NCI-H748 (cell line): ENCODE data around the gene GIGYF1.
"Not testable (repeated sequence)": the region's sequence is repeated elsewhere in the genome, so short reads cannot be mapped to it uniquely, and the experiment has no call there.

ENCODE experiments used
- DNase-seq: peaks from one replicate; lab custom pipeline; 2025; ENCODE audit not compliant: unreplicated experiment; lab: John Stamatoyannopoulos, UW

GIGYF1 gene

DNA sequence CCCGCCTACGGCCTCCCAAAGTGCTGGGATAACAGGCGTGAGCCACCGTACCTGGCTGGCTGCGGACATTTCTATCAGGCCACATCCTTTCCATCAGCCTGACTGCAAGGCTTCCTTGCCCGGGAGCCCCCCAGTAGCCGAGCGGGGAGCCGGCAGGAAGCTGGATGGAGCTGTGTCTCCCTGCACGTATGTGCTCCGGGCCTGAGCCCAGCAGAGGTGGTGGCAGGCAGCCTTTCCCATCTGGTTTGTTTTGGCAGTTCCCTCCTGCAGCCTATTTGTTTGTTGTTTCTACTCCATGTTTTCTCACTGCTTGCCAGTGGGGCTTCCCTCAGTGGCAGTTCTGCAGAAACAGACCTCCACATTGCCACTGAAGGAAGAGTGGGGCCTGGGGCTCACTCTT lies 17.3 kb upstream of the GIGYF1 start:
- DNase-seq: no peak

DNA sequence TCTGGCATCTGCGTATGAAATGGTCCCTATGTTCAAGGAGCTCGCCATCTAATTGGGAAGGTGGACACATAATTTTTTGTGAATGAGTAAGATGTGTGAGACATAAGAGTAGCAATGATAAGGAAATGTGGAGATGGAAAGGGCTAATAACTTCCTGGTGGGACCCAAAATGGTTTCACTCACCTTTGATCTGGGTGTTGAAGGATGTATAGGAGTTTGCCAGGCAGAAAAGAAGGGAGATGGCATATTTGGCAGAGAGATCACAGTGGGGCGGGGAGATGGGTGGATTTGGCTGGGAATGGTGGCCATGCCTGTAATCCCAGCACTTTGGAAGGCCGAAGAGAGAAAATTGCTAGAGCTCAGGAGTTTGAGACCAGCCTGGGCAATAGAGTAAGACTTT lies 16.4 kb upstream of the GIGYF1 start:
- no peak for DNase-seq

DNA sequence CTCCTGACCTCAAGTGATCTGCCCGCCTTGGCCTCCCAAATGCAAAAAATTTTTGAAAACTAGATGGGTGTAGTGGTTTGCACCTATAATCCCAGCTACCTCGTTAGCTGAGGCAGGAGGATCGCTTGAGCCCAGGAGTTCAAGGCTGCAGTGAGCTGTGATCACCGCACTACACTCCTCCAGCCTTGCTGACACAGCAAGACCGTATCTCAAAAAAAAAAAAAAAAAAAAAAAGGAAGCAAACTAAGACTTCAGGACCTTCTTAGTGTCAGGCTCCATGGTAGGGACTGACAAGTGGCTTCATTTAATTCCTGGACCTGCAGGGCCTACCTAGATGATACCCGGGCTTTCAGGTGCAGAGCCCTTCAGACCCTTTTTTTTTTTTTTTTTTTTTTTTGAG lies 14.3 kb upstream of the GIGYF1 start:
- DNase-seq: no peak

GRCh38 chr7:100706672-100707311 lies 12.7 kb upstream of the GIGYF1 start:
- peak; percentile 47 for DNase-seq

GRCh38 chr7:100705753-100706671 lies 12.0 kb upstream of the GIGYF1 start, which contains the start of gene POP7:
Gene POP7, plus strand, starts transcription at chr7:100706121. Its CDS starts 710 bp downstream, at chr7:100706831.
- peak; percentile 99 for DNase-seq

DNA sequence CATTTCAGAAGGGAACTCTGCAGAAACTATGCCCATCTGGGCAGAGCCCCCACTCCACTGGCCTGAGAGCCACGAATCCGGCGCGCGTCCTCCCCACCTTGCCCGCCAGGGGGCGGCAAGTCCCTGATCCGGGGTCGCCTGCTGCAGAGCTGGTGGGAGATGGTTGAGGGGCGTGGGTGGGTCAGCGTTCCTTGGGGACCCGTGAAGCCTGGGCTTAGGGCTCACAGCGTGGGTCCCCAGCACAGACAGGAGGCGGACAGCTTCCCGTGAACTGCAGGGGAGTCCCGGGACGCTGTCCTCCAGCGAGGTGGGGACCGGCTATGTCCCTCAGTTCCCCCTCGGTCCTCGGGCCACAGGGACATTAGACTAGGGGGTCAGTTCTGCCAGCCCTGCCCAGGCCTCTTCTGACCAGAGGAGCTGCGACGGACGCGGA lies 11.3 kb upstream of the GIGYF1 start:
- DNase-seq: peak; percentile 82

- DNase-seq: not testable (repeated sequence)
These were observed 7.0 kb upstream of the GIGYF1 start for GRCh38 chr7:100701089-100701488.

- no peak for DNase-seq
These were observed 5.0 kb upstream of the GIGYF1 start for GRCh38 chr7:100699018-100699417.

GRCh38 chr7:100696123-100696521 lies 2.1 kb upstream of the GIGYF1 start:
- DNase-seq: no peak

GRCh38 chr7:100693312-100694097 lies 545 bp downstream of the GIGYF1 start:
- peak; percentile 56 for DNase-seq

DNA sequence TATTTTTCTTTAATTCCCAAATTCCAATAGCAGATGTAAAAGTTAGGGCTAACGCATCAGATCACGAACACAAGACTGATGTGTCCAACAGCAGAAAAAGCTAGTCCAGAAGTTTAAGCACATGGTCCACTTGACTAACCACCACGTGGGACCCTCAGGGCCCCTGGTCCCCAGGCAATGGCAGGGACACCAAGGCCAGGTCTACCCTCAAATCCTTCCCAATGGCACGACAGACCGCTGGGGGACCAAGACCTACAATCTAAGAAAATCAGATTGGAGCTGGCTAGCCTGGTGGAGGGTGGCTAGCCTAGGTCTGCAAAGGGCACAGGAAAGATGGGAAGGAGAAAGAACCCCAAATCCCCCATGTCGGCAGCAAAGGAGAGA lies 1.5 kb downstream of the GIGYF1 start:
- DNase-seq: no peak

DNA sequence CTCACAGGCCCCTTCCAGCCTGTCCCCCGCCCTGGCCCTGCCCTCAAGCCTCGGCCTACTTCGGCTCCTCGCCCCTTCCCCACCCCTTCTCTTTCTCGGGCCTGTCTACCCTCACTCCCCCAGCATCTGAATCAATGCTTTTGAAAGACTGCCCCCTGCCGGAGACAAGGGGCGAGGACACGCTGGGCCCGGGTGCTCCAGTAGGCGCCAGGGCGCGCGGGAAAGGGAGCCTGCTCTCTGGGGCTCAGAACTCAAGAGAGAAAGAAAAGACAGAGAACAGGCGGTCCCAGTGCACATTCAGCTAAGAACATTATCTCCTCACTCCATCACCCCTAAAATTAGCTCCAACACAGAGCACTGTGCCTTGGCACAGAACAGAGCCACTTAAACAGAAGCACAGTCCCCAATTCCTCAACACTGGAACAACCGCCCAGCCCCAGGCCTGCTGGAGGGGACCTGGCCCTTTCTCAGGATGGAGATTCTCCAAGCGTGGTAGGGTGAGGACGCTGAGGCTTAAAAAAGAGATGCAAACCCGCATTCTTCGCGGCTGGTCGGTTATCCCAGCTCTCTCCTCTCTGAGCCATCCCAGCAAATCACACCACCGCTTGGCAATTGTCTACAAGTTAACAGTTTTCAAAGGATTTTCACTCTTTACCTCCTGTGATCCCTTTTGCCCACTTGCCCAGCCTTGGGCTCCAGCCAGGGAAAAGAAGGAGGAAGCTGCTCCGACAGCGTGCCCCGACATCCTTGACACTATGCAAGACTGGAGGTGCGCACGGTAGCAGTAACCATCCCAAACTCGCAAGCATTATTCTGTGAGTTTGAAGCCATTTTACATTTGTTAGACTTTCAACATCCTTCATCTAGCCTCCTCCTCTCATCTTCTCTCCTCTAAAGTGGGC lies 2.1 kb downstream of the GIGYF1 start:
- peak; percentile 71 for DNase-seq

DNA sequence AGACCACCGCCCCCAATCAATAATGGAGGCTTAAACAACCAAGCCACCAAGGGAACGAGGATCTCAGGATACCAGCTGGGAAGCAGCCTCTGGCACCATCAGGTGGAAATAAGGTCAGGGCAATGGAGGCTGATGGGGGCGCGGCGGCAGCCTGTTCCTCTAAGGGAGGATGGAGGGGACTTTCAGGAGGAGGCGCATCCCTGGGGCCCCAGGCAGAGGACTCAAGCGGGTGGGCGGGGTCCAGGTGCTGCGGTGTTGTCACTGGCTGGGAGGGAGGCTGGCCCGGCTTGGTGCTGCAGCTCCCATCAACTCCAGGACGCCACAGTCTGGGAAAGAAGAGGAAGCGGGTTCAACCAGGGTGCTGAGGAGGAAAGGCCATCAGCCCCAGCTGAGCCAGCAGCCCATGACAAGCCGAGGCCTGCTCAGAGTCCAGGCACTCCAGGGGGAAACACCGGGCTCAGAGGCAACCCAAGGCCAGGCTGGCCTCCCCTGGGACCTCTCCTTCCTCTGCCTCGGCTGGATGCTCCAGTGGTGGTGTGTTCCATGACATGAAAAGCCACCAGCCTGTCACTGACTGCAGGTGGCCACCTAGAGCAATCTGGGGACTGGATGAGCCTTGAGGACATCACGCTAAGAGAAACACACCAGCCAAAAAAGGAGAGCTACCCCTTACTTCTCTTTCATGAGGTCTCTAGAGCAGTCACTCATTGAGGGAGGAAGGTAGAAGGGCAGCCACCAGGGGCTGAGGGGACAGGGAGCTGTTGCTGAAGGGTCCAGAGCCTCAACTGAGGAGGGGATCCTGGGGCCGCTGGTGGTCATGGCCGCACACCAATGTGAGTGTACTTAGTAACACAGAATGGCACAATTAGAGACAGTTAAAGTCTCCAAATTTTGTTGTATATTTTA lies 4.6 kb downstream of the GIGYF1 start:
- no peak for DNase-seq

DNA sequence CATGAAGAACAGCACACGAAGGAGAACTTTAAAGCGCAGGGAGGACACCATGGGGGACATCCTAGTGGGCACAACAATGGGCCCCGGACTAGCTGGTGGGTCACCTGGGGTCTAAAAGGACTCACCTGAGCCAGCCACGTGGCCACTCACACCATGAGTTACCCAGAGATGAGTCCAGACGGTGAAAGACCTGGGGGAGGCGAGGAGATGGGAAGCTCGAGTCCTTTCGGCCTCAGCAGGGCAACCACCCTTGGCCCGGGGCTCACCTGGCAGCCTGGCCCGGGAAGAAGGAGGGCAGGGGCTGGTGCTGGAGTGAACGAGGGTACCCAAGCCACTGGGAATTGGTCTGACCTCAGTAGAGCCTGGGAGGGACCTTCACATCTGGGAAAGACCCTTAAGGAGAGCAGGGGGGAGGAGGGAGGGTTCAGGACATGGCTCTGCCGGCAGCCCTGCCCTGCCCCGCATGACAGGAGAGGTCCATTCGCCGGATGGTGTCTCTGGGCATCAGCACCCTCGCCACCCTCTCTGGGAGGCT lies 5.7 kb downstream of the GIGYF1 start:
- no peak for DNase-seq

- DNase-seq: no peak
These were observed 6.2 kb downstream of the GIGYF1 start for GRCh38 chr7:100687751-100688300.

DNA sequence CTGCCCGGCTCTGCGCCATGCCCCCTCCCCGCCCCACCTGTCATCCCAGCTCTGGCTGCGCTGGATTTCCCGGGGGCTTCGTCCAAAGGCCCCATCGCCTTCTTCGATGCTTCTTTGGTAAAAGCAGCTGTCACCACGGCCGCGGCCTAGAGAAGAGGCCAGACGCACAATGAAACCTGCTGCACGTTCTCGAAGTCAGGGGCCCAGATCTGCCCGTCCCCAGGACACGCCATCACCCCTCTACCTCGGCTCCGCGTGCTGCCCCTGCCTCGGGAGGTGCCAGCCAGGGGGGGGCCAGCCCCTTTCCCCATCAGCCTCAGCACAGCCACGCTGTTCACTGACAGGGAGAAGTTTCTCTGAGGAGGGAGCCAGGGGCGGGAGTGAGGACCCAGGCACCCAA lies 6.8 kb downstream of the GIGYF1 start:
- no peak for DNase-seq

GRCh38 chr7:100686822-100687211 lies 7.2 kb downstream of the GIGYF1 start:
- no peak for DNase-seq

GRCh38 chr7:100686201-100686821 lies 7.7 kb downstream of the GIGYF1 start:
- no peak for DNase-seq
